MM.1S (cell line): ENCODE measurements around the gene UFD1.

ENCODE experiments used
- DNase-seq: peaks from one replicate; pipeline ENCODE4 v3.0.0-alpha.2; 2015
- H2AFZ ChIP-seq: fragments of 300-600 bp; sonication (generic); 2 replicates; pipeline ENCODE4 v1.6.0; 2016; ENCODE audit warnings: antibody characterized with exemption, low read length
- H3F3A ChIP-seq: fragments of 300-600 bp; sonication (generic); 2 replicates; pipeline ENCODE4 v1.6.1; 2016; ENCODE audit warnings: mild to moderate bottlenecking, antibody characterized with exemption, low read length, moderate library complexity, mixed read lengths; ENCODE audit not compliant: insufficient read depth
- H3K27ac ChIP-seq: fragments of 300-600 bp; sonication (generic); 2 replicates; pipeline ENCODE4 v1.5.1; 2016; ENCODE audit warnings: mild to moderate bottlenecking, low read length
- H3K27me3 ChIP-seq: fragments of 300-600 bp; sonication (generic); replicated peaks from 2 replicates; pipeline ENCODE4 v1.6.0; 2016; ENCODE audit warnings: low read length; ENCODE audit not compliant: insufficient read depth
- H3K36me3 ChIP-seq: fragments of 300-600 bp; sonication (generic); replicated peaks from 2 replicates; pipeline ENCODE4 v1.6.1; 2016; ENCODE audit warnings: mild to moderate bottlenecking, low read length, mixed read lengths; ENCODE audit not compliant: insufficient read depth
- H3K4me1 ChIP-seq: fragments of 300-600 bp; sonication (generic); 2 replicates; pipeline ENCODE4 v1.6.1; 2016; ENCODE audit warnings: low read length, mixed read lengths
- H3K4me2 ChIP-seq: fragments of 300-600 bp; sonication (generic); 2 replicates; pipeline ENCODE4 v1.6.0; 2016; ENCODE audit warnings: low read depth, low read length
- H3K4me3 ChIP-seq: fragments of 300-600 bp; sonication (generic); 2 replicates; pipeline ENCODE4 v1.5.1; 2016; ENCODE audit warnings: low read length, mixed read lengths
- H3K79me2 ChIP-seq: fragments of 300-600 bp; sonication (generic); 2 replicates; pipeline ENCODE4 v1.6.1; 2016; ENCODE audit warnings: mixed run types, low read length, mixed read lengths
- H3K9ac ChIP-seq: fragments of 300-600 bp; sonication (generic); 2 replicates; pipeline ENCODE4 v1.6.1; 2016; ENCODE audit warnings: low read length, mixed read lengths
- H3K9me2 ChIP-seq: fragments of 300-600 bp; sonication (generic); replicated peaks from 2 replicates; pipeline ENCODE4 v1.6.1; 2016; ENCODE audit warnings: mild to moderate bottlenecking, low read length, mixed read lengths; ENCODE audit not compliant: insufficient read depth
- H3K9me3 ChIP-seq: fragments of 300-600 bp; sonication (generic); replicated peaks from 2 replicates; pipeline ENCODE4 v1.6.1; 2016; ENCODE audit warnings: mild to moderate bottlenecking, low read length, mixed read lengths; ENCODE audit not compliant: insufficient read depth
- H4K20me1 ChIP-seq: fragments of 300-600 bp; sonication (generic); 2 replicates; pipeline ENCODE4 v1.6.1; 2016; ENCODE audit warnings: mild to moderate bottlenecking, low read length, moderate library complexity, mixed read lengths; ENCODE audit not compliant: insufficient read depth
- CTCF ChIP-seq: fragments of 300-600 bp; sonication (generic); IDR thresholded peaks from 2 replicates; pipeline ENCODE4 v1.5.1; 2016; ENCODE audit warnings: antibody characterized with exemption, low read length, mixed read lengths
- EZH2 ChIP-seq: fragments of 300-600 bp; sonication (generic); optimal IDR thresholded peaks from 2 replicates; pipeline ENCODE3; 2017; ENCODE audit warnings: low read depth, mild to moderate bottlenecking, antibody characterized with exemption, low read length, mixed read lengths
- EZH2phosphoT487 ChIP-seq: fragments of 300-600 bp; sonication (generic); IDR thresholded peaks from 2 replicates; pipeline ENCODE4 v1.6.1; 2018; ENCODE audit warnings: antibody characterized with exemption, low read length

UFD1 gene

GRCh38 chr22:19457828-19458428 lies 21.1 kb downstream of the UFD1 start:
- Histone ChIP-seq H3K27ac (no peak overlapping the region), H3K9me3 (no peaks in the 10 kb centered on the region), H2AFZ (no peak overlapping the region), H3F3A (no peaks in the 10 kb centered on the region), H3K9me2 (no peaks in the 10 kb centered on the region), H3K9ac (no peak overlapping the region), H3K4me2 (no peak overlapping the region), H3K4me3 (no peak overlapping the region), H4K20me1 (no peaks in the 10 kb centered on the region), H3K27me3 (no peaks in the 10 kb centered on the region), H3K4me1 (no peaks in the 10 kb centered on the region), H3K79me2 (no peaks in the 10 kb centered on the region), H3K36me3 (peaks cover 6% of the 10 kb centered on the region; the same call in 1 of the 2 replicates)
- TF ChIP-seq CTCF (no peak), EZH2 (no peak), EZH2phosphoT487 (no peak)
- no peak for DNase-seq

- no peaks in the 10 kb centered on the region for H3K27me3 ChIP-seq
- no peaks in the 10 kb centered on the region for H3K79me2 ChIP-seq
- H4K20me1 ChIP-seq, result no peaks in the 10 kb centered on the region
- H3K4me1 ChIP-seq, result no peaks in the 10 kb centered on the region
- H3K9me3 ChIP-seq, result no peaks in the 10 kb centered on the region
- no peak overlapping the region for H3K4me3 ChIP-seq
- DNase-seq, result no peak
- peaks cover 6% of the 10 kb centered on the region; the same call in 1 of the 2 replicates for H3K36me3 ChIP-seq
- H3K9me2 ChIP-seq, result no peaks in the 10 kb centered on the region
- no peak overlapping the region for H3K27ac ChIP-seq
- no peak for TF ChIP-seq EZH2phosphoT487
- TF ChIP-seq EZH2, result no peak
- TF ChIP-seq CTCF, result no peak
- H3K4me2 ChIP-seq, result no peak overlapping the region
- no peak overlapping the region for H3K9ac ChIP-seq
- no peak overlapping the region for H2AFZ ChIP-seq
- H3F3A ChIP-seq, result 0 out of 2 replicates have a peak, but pooled peaks cover 4% of the 10 kb centered on the region
Measured at GRCh38 chr22:19456541-19456940, 22.5 kb downstream of the UFD1 start.

GRCh38 chr22:19455585-19456370 lies 23.2 kb downstream of the UFD1 start:
- peaks cover 6% of the 10 kb centered on the region; the same call in 1 of the 2 replicates for H3K36me3 ChIP-seq
- no peaks in the 10 kb centered on the region for H3K4me1 ChIP-seq
- no peaks in the 10 kb centered on the region for H3K79me2 ChIP-seq
- no peaks in the 10 kb centered on the region for H3K9me2 ChIP-seq
- 0 out of 2 replicates have a peak, but pooled peaks cover 4% of the 10 kb centered on the region for H3F3A ChIP-seq
- DNase-seq, result no peak
- no peak overlapping the region for H2AFZ ChIP-seq
- no peak overlapping the region for H3K27ac ChIP-seq
- no peaks in the 10 kb centered on the region for H3K27me3 ChIP-seq
- TF ChIP-seq EZH2phosphoT487 (no peak), CTCF (no peak), EZH2 (no peak)
- no peaks in the 10 kb centered on the region for H4K20me1 ChIP-seq
- H3K9me3 ChIP-seq, result no peaks in the 10 kb centered on the region
- no peak overlapping the region for H3K4me2 ChIP-seq
- H3K9ac ChIP-seq, result no peak overlapping the region
- no peak overlapping the region for H3K4me3 ChIP-seq
